ENCODE results near the gene NFIX. TPM values are rescaled to one million over a fixed set of nuclear protein-coding genes. Genes with fewer than 3 reads are reported as not detected.
"Not testable (repeated sequence)": the region's sequence is repeated elsewhere in the genome, so short reads cannot be mapped to it uniquely, and the experiment has no call there.

NFIX gene
- total and polyA plus RNA-seq, 5 experiments from 2014 or later, result 0.68 to 8.6 (median 3.2) TPM; not detected in 1

DNA sequence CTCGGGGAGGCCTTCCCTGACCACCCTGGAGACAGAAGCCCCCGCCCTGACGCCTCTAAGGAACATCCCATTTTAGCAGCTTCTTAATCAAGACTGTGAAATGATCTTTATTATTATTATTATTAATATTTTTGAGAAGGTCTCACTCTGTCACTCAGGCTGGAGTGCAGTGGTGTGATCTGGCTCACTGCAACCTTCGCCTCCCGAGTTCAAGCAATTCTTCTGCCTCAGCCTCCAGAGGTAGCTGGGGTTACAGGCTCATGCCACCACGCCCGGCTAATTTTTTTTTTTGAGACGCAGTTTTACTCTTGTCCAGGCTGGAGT, 29.5 kb upstream of the NFIX start:
- Mint-ChIP-seq H3K27me3 (peaks cover 0 to 2% (median 0%) of the 10 kb centered on the region in 5 donors), H3K9me3 (no peaks in the 10 kb centered on the region), H3K4me1 (peaks cover 5 to 12% (median 6%) of the 10 kb centered on the region in 4 donors), H3K27ac (peak overlapping the region in 5 of 10 donors; percentile 32 to 92 (median 77)), H3K4me3 (peak overlapping the region in 9 of 10 donors; percentile 47 to 98 (median 64)), H3K36me3 (no peaks in the 10 kb centered on the region)
- DNase-seq (no peak), ATAC-seq (no peak)
- POLR2A ChIA-PET, result interaction anchor here (0.7 to 2.1 kb wide), 13 partner anchors 9 to 85 kb away, joined by 3 to 13 read pairs (median 3); partner anchors contain the start of genes FARSA, GADD45GIP1, NFIX and SYCE2

- DNase-seq (no peak), ATAC-seq (no peak)
- Mint-ChIP-seq H3K36me3 (no peaks in the 10 kb centered on the region), H3K27ac (no peak overlapping the region), H3K27me3 (peaks cover 0 to 2% (median 0%) of the 10 kb centered on the region in 5 donors), H3K9me3 (no peaks in the 10 kb centered on the region), H3K4me1 (peaks cover 5 to 12% (median 6%) of the 10 kb centered on the region in 4 donors), H3K4me3 (no peak overlapping the region)
- POLR2A ChIA-PET, result no interaction called here
These were observed 27.4 kb upstream of the NFIX start for GRCh38 chr19:12967907-12968306.

DNA sequence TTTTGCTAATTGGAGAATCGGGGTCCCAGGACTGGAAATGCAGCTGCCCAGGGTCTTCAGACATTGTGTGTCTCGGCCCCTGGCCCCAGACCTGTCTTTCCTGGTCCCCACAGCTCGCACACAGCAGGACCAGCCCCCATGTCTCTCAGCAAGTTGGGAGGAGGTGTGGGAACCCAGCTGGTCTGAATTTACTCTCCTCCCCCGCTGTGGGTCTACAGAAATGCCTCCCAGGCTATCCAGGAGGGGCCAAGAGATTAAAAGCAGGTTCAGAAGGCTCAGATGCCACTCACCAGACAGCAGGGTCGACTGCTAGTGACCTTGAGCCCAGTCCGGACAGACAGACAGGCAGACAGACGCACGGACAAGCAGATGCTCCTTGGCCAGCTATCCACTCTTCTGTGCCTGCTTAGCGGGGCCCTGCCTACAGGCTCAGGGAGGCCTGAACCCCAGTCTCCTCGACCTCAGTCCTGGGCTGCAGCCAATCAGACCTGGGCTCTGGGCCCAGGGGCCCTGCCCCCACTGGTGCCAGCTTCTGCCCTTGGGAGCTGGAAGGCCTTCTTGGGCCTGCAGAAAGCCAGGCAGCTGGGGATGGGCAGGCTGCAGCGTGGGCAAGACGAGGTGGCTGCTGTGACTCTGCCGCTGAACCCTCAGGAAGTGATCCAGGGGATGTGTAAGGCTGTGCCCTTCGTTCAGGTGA, 25.8 kb upstream of the NFIX start, which contains the start of gene DAND5:
TSS of gene DAND5 (plus strand) at position 285 of the 697 bp plus-strand sequence. CDS start at position 370, 85 bp downstream.
- POLR2A ChIA-PET, result interaction anchor here (0.7 to 1.0 kb wide), 2 partner anchors 79 to 1559 kb away, joined by 4 read pairs; partner anchors contain the start of gene GCDH
- no peaks in the 10 kb centered on the region for H3K9me3 Mint-ChIP-seq
- peaks cover 0 to 2% (median 0%) of the 10 kb centered on the region in 5 donors for H3K27me3 Mint-ChIP-seq
- no peaks in the 10 kb centered on the region for H3K36me3 Mint-ChIP-seq
- H3K4me1 Mint-ChIP-seq, result peaks cover 5 to 12% (median 6%) of the 10 kb centered on the region in 4 donors
- DNase-seq (no peak), ATAC-seq (no peak)
- no peak within 1 kb of the TSS for H3K4me3 Mint-ChIP-seq
- peak within 1 kb of the TSS in 2 of 10 donors; percentile 2 to 58 for H3K27ac Mint-ChIP-seq

DNA sequence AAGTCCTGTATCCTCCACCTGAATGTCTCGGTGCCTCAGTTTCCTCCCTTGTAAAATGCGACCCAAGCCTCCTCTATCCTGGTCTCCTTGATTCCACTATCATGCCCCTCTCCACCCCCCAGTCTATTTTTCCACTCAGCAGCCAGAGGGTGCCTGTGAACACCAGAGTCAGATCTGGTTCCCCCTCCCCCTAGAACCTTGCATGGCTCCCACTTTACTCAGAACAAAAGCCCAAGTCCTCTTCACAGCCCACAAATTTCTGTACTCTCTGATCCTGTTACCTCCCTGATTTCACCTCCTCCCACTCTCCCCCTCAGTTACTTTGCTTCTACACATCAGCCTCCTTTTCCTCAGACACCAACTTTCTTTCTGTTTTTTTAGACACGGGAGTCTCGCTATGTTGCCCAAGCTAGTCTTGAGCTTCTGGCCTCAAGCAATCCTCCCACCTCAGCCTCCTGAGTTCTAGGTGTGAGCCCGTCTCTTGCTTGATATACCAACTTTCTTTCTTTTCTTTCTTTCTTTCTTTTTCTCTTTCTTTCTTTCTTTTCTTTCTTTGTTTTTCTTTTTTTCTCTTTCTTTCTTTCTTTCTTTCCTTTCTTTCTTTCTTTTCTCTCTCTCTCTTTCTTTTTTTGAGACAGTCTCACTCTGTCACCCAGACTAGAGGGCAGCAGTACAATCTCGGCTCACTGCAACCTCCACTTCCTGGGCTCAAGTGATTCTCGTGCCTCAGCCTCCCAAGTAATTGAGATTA, 25.0 kb upstream of the NFIX start:
- no peaks in the 10 kb centered on the region for H3K9me3 Mint-ChIP-seq
- no peaks in the 10 kb centered on the region for H3K36me3 Mint-ChIP-seq
- peaks cover 0 to 2% (median 0%) of the 10 kb centered on the region in 5 donors for H3K27me3 Mint-ChIP-seq
- no peak for ATAC-seq
- H3K4me1 Mint-ChIP-seq, result peaks cover 2 to 6% (median 2%) of the 10 kb centered on the region in 4 donors
- POLR2A ChIA-PET, result no interaction called here
- peak overlapping the region in 2 of 10 donors; percentile 2 to 58 for H3K27ac Mint-ChIP-seq
- no peak for DNase-seq
- H3K4me3 Mint-ChIP-seq, result no peak overlapping the region

DNA sequence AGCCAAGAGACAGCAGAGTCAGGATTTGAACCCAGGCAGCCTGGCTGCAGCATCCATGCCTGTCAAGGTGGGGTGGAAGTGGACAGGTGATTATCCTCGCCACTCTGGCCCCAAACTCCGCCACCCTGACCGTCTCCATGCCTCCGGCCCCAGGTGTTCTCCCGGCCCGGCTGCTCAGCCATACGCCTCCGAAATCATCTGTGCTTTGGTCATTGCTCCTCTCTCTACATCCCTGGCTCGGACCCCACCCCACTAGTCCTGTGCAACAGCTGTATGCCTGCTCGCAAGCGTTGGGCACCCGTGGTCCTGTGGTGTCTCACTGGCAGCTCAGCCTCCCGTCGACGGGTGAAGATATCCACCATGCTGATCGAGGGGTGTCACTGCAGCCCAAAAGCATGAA, 22.0 kb upstream of the NFIX start:
- no peak overlapping the region for H3K27ac Mint-ChIP-seq
- POLR2A ChIA-PET, result interaction anchor here (0.7 to 0.9 kb wide), 2 partner anchors 17 to 109 kb away, joined by 5 to 7 read pairs; no protein-coding TSS in a partner anchor
- no peak for DNase-seq
- no peaks in the 10 kb centered on the region for H3K36me3 Mint-ChIP-seq
- H3K4me3 Mint-ChIP-seq, result no peak overlapping the region
- peaks cover 4 to 20% (median 11%) of the 10 kb centered on the region in 5 donors for H3K27me3 Mint-ChIP-seq
- no peak for ATAC-seq
- H3K9me3 Mint-ChIP-seq, result no peaks in the 10 kb centered on the region
- H3K4me1 Mint-ChIP-seq, result peaks cover 1 to 6% (median 4%) of the 10 kb centered on the region in 4 donors

GRCh38 chr19:12974301-12975220, 20.7 kb upstream of the NFIX start:
- H3K36me3 Mint-ChIP-seq, result no peaks in the 10 kb centered on the region
- no peak overlapping the region for H3K4me3 Mint-ChIP-seq
- H3K9me3 Mint-ChIP-seq, result no peaks in the 10 kb centered on the region
- no peak overlapping the region for H3K27ac Mint-ChIP-seq
- ATAC-seq, result no peak
- peaks cover 1 to 6% (median 4%) of the 10 kb centered on the region in 4 donors for H3K4me1 Mint-ChIP-seq
- no peak for DNase-seq
- POLR2A ChIA-PET, result no interaction called here
- peaks cover 4 to 21% (median 12%) of the 10 kb centered on the region in 5 donors for H3K27me3 Mint-ChIP-seq

- ATAC-seq, result no peak
- no peak overlapping the region for H3K27ac Mint-ChIP-seq
These were observed 20.0 kb upstream of the NFIX start for GRCh38 chr19:12975221-12975741.

DNA sequence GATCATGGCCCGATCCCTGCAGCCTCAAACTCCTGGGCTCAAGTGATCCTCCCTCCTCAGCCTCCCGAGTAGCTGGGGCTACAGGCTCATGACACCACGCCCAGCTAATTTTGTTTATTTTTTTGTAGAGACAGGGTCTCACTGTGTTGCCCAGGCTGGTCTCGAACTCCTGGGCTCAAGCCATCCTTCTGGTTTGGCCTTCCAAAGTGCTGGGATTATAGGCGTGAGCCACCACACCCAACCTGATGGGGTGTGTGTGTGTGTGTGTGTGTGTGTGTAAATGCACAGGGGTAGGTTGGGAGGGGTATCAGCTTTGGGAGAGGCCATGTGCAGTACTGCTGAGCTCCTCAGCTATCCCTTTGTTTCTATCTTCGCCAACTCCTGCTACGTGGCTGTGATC, 19.2 kb upstream of the NFIX start:
- ATAC-seq, result not testable (repeated sequence)

More at GRCh38 chr19:12975221-12975741, 20.0 kb upstream of the NFIX start:
- Mint-ChIP-seq H3K9me3 (no peaks in the 10 kb centered on the region), H3K4me3 (no peak overlapping the region), H3K27me3 (peaks cover 4 to 21% (median 15%) of the 10 kb centered on the region in 5 donors), H3K36me3 (no peaks in the 10 kb centered on the region), H3K4me1 (peaks cover 1 to 6% (median 4%) of the 10 kb centered on the region in 4 donors)
- POLR2A ChIA-PET, result no interaction called here
- no peak for DNase-seq

DNA sequence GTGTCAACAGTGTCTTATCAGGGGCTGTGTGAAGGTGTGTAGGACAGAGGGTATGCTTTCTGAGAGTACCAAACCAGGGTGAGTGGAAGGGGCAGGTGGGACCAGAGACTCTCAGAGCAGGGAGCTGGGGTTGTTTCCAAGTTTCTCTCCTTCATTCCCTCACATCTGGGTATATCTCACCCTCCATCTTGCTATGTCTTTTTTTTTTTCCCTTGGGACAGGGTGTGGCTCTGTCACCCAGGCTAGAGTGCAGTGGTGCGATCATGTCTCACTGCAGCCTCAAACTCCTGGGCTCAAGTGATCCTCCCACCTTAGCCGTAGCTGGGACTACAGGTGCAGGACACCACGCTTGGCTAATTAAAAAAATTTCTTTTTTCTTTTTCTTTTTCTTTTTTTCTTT, 15.3 kb upstream of the NFIX start:
- no peak for ATAC-seq
- Mint-ChIP-seq H3K36me3 (no peaks in the 10 kb centered on the region), H3K27ac (no peak overlapping the region), H3K27me3 (peaks cover 4 to 22% (median 16%) of the 10 kb centered on the region in 5 donors), H3K4me1 (peaks cover 3 to 6% (median 4%) of the 10 kb centered on the region in 4 donors), H3K4me3 (no peak overlapping the region), H3K9me3 (no peaks in the 10 kb centered on the region)
- no peak for DNase-seq
- POLR2A ChIA-PET, result interaction anchor here (1.2 kb wide), 1 partner anchor 81 kb away, joined by 3 read pairs; no protein-coding TSS in a partner anchor

More for the DNA sequence above, 19.2 kb upstream of the NFIX start:
- H3K27me3 Mint-ChIP-seq, result peaks cover 4 to 21% (median 16%) of the 10 kb centered on the region in 5 donors
- H3K36me3 Mint-ChIP-seq, H3K9me3 Mint-ChIP-seq, H3K27ac Mint-ChIP-seq, H3K4me1 Mint-ChIP-seq, H3K4me3 Mint-ChIP-seq, DNase-seq: not testable (repeated sequence)
- POLR2A ChIA-PET, result interaction anchor here (0.7 to 2.6 kb wide), 2 partner anchors 118 to 1099 kb away, joined by 5 to 18 read pairs; no protein-coding TSS in a partner anchor

DNA sequence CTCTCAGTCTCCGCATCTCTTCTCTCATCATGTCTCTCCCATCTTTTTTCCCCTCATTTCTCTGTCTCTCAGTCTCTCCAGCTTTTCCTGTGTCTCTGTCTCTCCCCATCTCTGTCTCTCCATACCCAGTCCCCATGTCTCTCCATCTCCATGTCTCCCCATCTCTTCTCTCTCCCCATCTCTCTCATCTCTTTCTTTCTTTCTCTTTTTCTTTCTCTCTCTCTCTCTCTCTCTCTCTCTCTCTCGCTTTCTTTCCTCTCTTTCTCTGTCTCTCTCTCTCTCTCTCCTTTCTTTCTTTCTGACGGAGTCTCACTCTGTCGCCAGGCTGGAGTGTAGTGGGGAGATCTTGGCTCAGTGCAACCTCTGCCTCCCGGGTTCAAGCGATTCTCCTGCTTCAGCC, 12.6 kb upstream of the NFIX start:
- Mint-ChIP-seq H3K27ac (no peak overlapping the region), H3K36me3 (no peaks in the 10 kb centered on the region), H3K4me3 (no peak overlapping the region), H3K4me1 (peaks cover 4 to 11% (median 6%) of the 10 kb centered on the region in 4 donors), H3K27me3 (peaks cover 2 to 18% (median 15%) of the 10 kb centered on the region in 5 donors), H3K9me3 (no peaks in the 10 kb centered on the region)
- no peak for ATAC-seq
- DNase-seq, result no peak
- POLR2A ChIA-PET, result interaction anchor here (0.7 to 1.1 kb wide), 2 partner anchors 78 to 106 kb away, joined by 3 read pairs; no protein-coding TSS in a partner anchor

GRCh38 chr19:12983091-12983490, 12.2 kb upstream of the NFIX start:
- DNase-seq (no peak), ATAC-seq (no peak)
- Mint-ChIP-seq H3K27me3 (peaks cover 0 to 14% (median 10%) of the 10 kb centered on the region in 5 donors), H3K9me3 (no peaks in the 10 kb centered on the region), H3K4me3 (no peak overlapping the region), H3K4me1 (peaks cover 0 to 10% (median 2%) of the 10 kb centered on the region in 4 donors), H3K27ac (no peak overlapping the region), H3K36me3 (no peaks in the 10 kb centered on the region)
- POLR2A ChIA-PET, result interaction anchor here (1.1 kb wide), 1 partner anchor 78 kb away, joined by 3 read pairs; no protein-coding TSS in a partner anchor
